ENCODE results near the gene SEPTIN10.

The SEPTIN10 gene

GRCh38 chr2:109604597-109604996 lies 9.2 kb downstream of the SEPTIN10 start:
- no peak overlapping the region for H3K27ac ChIP-seq
- TF ChIP-seq ZFX (IDR thresholded peaks at IDR 0.05; ENCODE audit: borderline replicate concordance): no peak
- no peak for TF ChIP-seq CTCF (IDR thresholded peaks at IDR 0.05)

DNA sequence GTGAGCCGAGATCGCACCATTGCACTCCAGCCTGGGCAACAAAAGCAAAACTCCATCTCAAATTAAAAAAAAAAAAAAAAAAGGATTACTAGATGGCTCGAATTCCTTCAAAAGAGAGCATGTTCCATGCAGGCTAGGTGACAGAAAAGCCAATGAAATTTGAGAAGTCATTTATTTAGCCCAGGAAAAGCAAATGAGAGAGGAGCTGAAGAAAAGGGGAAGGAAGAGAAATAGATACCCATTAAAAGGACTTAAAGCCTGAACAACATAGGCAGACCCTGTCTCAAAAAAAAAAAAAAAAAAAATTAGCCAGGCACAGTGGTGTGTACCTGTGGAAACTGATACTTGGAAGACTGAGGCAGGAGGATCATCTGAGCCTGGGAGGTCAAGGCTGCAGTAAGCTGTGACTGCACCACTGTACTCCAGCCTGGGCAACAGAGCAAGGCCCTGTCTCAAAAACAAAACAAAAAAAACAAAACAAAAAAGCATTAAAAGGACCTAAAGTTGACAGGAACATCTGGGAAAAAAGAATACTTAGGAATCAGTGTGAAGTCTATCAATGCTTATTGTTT lies 11.1 kb downstream of the SEPTIN10 start:
- no peak overlapping the region for H3K27ac ChIP-seq
- no peak for TF ChIP-seq ZFX (IDR thresholded peaks at IDR 0.05; ENCODE audit: borderline replicate concordance)
- no peak for TF ChIP-seq CTCF (IDR thresholded peaks at IDR 0.05)

DNA sequence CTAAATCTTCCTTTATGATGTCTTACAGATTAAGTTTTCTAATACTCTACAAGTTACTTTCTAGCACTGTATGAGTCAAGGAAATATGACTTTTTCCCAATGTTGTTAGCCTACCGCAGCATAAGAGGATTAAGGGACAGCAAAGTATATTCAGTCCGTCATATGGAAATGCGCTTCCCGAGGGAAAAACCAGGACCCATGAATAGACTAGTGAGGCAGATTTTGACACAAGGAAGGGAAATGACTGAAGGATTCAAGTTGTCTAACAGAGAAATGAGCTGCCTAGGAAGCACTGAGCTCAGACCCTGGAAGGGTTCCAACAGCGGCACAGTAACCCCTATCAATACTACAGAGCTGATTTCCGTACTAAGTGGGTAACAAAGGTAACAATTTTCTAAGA lies 12.0 kb downstream of the SEPTIN10 start:
- no peak overlapping the region for H3K27ac ChIP-seq
- no peak for TF ChIP-seq ZFX (IDR thresholded peaks at IDR 0.05; ENCODE audit: borderline replicate concordance)
- no peak for TF ChIP-seq CTCF (IDR thresholded peaks at IDR 0.05)

DNA sequence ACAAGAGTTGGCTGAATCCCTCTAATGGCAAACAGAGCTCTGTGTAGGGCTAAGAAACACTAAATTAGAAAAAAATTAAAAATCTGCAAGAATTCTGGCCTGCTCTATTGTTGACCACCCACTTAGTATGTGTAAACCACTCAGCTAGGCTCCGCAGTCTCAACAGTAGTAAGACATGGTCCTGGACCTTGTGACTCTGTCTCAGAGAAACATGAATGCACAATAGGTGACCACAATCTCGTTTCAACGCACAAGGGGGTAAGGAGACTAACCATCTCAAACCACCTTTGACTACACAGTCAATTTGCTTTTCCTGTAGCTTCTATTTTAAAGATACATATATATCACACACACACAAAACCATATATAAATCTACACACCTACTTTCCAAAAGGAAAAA lies 16.5 kb downstream of the SEPTIN10 start:
- TF ChIP-seq ZFX (IDR thresholded peaks at IDR 0.05; ENCODE audit: borderline replicate concordance) (no peak), CTCF (IDR thresholded peaks at IDR 0.05) (no peak)
- H3K27ac ChIP-seq: no peak overlapping the region

DNA sequence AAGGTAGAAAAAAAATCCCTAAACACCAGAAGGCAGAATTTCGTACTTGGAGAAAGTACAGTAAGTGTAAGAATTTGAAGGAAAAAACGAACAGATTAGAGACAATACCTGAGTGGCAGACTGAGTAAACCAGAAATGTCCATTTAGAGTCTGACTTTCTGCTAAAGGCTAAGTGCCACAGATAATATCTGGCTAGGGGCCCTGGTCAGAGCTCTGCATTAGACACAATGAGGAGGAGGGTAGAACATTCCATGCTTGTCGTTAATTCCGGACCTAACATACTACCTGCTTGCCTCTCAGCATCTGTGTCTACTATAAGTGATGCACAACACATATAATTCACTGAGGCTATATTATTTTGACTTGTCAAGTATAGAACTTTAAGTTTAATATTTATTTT lies 18.1 kb downstream of the SEPTIN10 start:
- TF ChIP-seq CTCF (IDR thresholded peaks at IDR 0.05) (no peak), ZFX (IDR thresholded peaks at IDR 0.05; ENCODE audit: borderline replicate concordance) (no peak)
- H3K27ac ChIP-seq: no peak overlapping the region

GRCh38 chr2:109594246-109594885 lies 19.4 kb downstream of the SEPTIN10 start:
- H3K27ac ChIP-seq: no peak overlapping the region
- no peak for TF ChIP-seq CTCF (IDR thresholded peaks at IDR 0.05)
- TF ChIP-seq ZFX (IDR thresholded peaks at IDR 0.05; ENCODE audit: borderline replicate concordance): no peak

GRCh38 chr2:109592905-109593304 lies 20.9 kb downstream of the SEPTIN10 start:
- TF ChIP-seq ZFX (IDR thresholded peaks at IDR 0.05; ENCODE audit: borderline replicate concordance) (no peak), CTCF (IDR thresholded peaks at IDR 0.05) (no peak)
- no peak overlapping the region for H3K27ac ChIP-seq

Measured in 22Rv1 (cell line).